Measurements from ENCODE around the gene UBR3.
"Not testable (repeated sequence)": the region's sequence is repeated elsewhere in the genome, so short reads cannot be mapped to it uniquely, and the experiment has no call there.

DNA sequence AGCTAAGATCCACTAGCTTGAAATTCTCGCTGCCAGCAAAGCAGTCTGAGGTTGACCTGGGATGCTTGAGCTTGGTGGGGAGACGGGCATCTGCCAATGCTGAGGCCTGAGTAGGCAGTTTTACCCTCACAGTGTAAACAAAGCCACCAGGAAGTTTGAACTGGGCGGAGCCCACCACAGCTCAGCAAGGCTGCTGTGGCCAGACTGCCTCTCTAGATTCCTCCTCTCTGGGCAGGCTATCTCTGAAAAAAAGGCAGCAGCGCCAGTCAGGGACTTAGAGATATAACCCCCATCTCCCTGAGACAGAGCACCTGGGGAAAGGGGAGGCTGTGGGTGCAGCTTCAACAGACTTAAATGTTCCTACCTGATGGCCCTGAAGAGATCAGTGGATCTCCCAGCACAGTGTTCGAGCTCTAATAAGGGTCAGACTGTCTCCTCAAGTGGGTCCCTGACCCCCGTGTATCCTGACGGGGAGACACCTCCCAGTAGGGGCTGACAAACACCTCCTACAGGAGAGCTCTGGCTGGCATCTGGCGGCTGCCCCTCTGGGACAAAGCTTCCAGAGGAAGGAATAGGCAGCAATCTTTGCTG, 299.0 kb downstream of the UBR3 start:
- TF ChIP-seq, protein P1, sequence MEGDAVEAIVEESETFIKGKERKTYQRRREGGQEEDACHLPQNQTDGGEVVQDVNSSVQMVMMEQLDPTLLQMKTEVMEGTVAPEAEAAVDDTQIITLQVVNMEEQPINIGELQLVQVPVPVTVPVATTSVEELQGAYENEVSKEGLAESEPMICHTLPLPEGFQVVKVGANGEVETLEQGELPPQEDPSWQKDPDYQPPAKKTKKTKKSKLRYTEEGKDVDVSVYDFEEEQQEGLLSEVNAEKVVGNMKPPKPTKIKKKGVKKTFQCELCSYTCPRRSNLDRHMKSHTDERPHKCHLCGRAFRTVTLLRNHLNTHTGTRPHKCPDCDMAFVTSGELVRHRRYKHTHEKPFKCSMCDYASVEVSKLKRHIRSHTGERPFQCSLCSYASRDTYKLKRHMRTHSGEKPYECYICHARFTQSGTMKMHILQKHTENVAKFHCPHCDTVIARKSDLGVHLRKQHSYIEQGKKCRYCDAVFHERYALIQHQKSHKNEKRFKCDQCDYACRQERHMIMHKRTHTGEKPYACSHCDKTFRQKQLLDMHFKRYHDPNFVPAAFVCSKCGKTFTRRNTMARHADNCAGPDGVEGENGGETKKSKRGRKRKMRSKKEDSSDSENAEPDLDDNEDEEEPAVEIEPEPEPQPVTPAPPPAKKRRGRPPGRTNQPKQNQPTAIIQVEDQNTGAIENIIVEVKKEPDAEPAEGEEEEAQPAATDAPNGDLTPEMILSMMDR (IDR thresholded peaks at IDR 0.05; ENCODE audit: low read depth, low read length): not testable (repeated sequence)
- not testable (repeated sequence) for TF ChIP-seq EZH2phosphoT487 (IDR thresholded peaks at IDR 0.05; ENCODE audit: low read depth)

Measured in OCI-LY3 (cell line).